Stomach (tissue), 9 donors: ENCODE data around the gene DUSP9. TPM values are rescaled to one million over a fixed set of nuclear protein-coding genes. Genes with fewer than 3 reads are reported as not detected.

Source experiments
- DNase-seq, 2 donors: peaks; one replicate each; pipeline versions ENCODE4 v3.0.0 to v3.0.0-alpha.2; 2013 to 2019
- H3K27ac ChIP-seq, 5 donors: fragments of 200-600 bp in 4 of 5; sonication (generic) in 4 of 5; one replicate each; pipeline ENCODE4 v1.5.1; 2013 to 2019; ENCODE audit warnings: mild to moderate bottlenecking in 1 of 5, moderate library complexity in 1 of 5
- H3K27me3 ChIP-seq, 3 donors: fragments of 200-600 bp; sonication (generic); one replicate each; pipeline ENCODE4 v1.5.1; 2017 to 2019; ENCODE audit warnings: mixed run types in 1 of 3
- H3K36me3 ChIP-seq, 4 donors: fragments of 200-600 bp; sonication (generic); 1 replicate in 3 of 4; 2 replicates in 1 of 4; pipeline ENCODE4 v1.5.1; 2016 to 2019
- H3K4me1 ChIP-seq, 4 donors: fragments of 200-600 bp; sonication (generic); one replicate each; pipeline ENCODE4 v1.5.1; 2016 to 2019
- H3K4me3 ChIP-seq, 4 donors: fragments of 200-600 bp; sonication (generic) in 3 of 4; one replicate each; pipeline ENCODE4 v1.5.1; 2016 to 2019; ENCODE audit warnings: mild to moderate bottlenecking in 1 of 4
- H3K9me3 ChIP-seq, 4 donors: fragments of 200-600 bp; sonication (generic); one replicate each; pipeline ENCODE4 v1.5.1; 2016 to 2019
- EP300 ChIP-seq: sonication (generic); formaldehyde crosslinking; IDR thresholded peaks from one replicate; pipeline ENCODE4 v1.6.1; 2017; ENCODE audit warnings: antibody characterized with exemption
- POLR2A ChIP-seq, 4 donors: fragments of 450-650 bp; IDR thresholded peaks; one replicate each; pipeline ENCODE4 v1.6.1; 2016; ENCODE audit warnings: antibody characterized with exemption in 4 of 4, control low read depth in 2 of 4, mild to moderate bottlenecking in 1 of 4, moderate library complexity in 1 of 4
- POLR2AphosphoS5 ChIP-seq, 3 donors: sonication (generic); formaldehyde crosslinking; IDR thresholded peaks; one replicate each; pipeline ENCODE4 v1.6.1; 2016; ENCODE audit warnings: antibody characterized with exemption in 3 of 3
- WGBS, 5 donors: extraction: QIAGEN DNeasy Blood & Tissue Kit in 3 of 5; methylation state at CpG; one replicate each; pipeline versions ENCODE4 v1.1.5 to v1.1.7; 2013 to 2018; 5-methylcytosine and 5-hydroxymethylcytosine counted together
- intact Hi-C: fragments of 100-400 bp; cut with DNase I; formaldehyde crosslinking; loops from one replicate; pipeline ENCODE4 v1.15.1; 2023; ENCODE audit warnings: low total_unique reads
- polyA plus RNA-seq, 3 donors: library from polyadenylated mRNA; stranded (reverse); fragments of 200-250 nt; gene quantifications; one replicate each; pipeline ENCODE4 v1.2.3, GENCODE V29; 2013
- small RNA-seq, 4 donors: library from RNA; depleted of rRNA; stranded (forward); fragments of <200 nt; gene quantifications; one replicate each; pipeline ENCODE3, GENCODE V24; 2016
- total RNA-seq, 5 donors: library from RNA; depleted of rRNA; stranded (reverse); fragments of >200 nt; gene quantifications; one replicate each; pipeline versions ENCODE4 v1.1.0 to v1.2.3, GENCODE V29; 2014 to 2016
- TF ChIP-seq, protein P1 (sequence below), 7 experiments: fragments of 450-650 bp in 4 of 7; fragments of 200-600 bp in 3 of 7; sonication (generic) in 3 of 7; IDR thresholded peaks; one replicate each; pipeline ENCODE4 v1.5.1; 2016 to 2019; ENCODE audit warnings: antibody characterized with exemption in 7 of 7, control low read depth in 2 of 7, mild to moderate bottlenecking in 1 of 7
- donor health status: healthy with polysubstance abuse.
- donor health status: Bipolar disorder and iron deficiency.
- donor health status: healthy.

DUSP9 gene
- total and polyA plus RNA-seq, 8 donors = 0.18 to 0.25 TPM; not detected in 6

- H3K4me1 ChIP-seq = peaks cover 6 to 39% (median 23%) of the 10 kb centered on the region in 4 donors
- 65 to 84% (median 72%) methylated on average over 14 to 15 of the region's 15 CpGs for WGBS, 5 donors
- intact Hi-C loops = no loop called here
- H3K27ac ChIP-seq = peak overlapping the region in 3 of 5 donors; percentile 42 to 63 (median 54)
- no peak overlapping the region for H3K4me3 ChIP-seq
- no peaks in the 10 kb centered on the region for H3K9me3 ChIP-seq
- H3K36me3 ChIP-seq = peaks cover 0 to 77% (median 67%) of the 10 kb centered on the region in 4 donors
- no peaks in the 10 kb centered on the region for H3K27me3 ChIP-seq
- TF ChIP-seq EP300 = no peak
- TF ChIP-seq, protein P1, sequence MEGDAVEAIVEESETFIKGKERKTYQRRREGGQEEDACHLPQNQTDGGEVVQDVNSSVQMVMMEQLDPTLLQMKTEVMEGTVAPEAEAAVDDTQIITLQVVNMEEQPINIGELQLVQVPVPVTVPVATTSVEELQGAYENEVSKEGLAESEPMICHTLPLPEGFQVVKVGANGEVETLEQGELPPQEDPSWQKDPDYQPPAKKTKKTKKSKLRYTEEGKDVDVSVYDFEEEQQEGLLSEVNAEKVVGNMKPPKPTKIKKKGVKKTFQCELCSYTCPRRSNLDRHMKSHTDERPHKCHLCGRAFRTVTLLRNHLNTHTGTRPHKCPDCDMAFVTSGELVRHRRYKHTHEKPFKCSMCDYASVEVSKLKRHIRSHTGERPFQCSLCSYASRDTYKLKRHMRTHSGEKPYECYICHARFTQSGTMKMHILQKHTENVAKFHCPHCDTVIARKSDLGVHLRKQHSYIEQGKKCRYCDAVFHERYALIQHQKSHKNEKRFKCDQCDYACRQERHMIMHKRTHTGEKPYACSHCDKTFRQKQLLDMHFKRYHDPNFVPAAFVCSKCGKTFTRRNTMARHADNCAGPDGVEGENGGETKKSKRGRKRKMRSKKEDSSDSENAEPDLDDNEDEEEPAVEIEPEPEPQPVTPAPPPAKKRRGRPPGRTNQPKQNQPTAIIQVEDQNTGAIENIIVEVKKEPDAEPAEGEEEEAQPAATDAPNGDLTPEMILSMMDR (IDR thresholded peaks at IDR 0.05) = no peak
- TF ChIP-seq POLR2AphosphoS5 (IDR thresholded peaks at IDR 0.05) = no peak
- no peak for TF ChIP-seq POLR2A (IDR thresholded peaks at IDR 0.05)
- no peak for DNase-seq
Measured at GRCh38 chrX:153700376-153700945, 53.5 kb downstream of the DUSP9 start.

Small RNAs within 50 kb of the gene (small RNA-seq; reads per million reads assigned to genes)
- 0 reads per million in 4 donors for gene RN7SL687P

Other genes starting within 250 kb of the DUSP9 start
- gene PNMA6E, start 245.9 kb upstream of the DUSP9 start, total RNA-seq = not detected
- gene PNMA6E, start 245.9 kb upstream of the DUSP9 start, polyA plus RNA-seq = not detected
- gene ZFP92, start 235.7 kb upstream of the DUSP9 start, total RNA-seq = under 1 TPM in 2 of 5 donors, not detected in 3; under 0.01 to 0.92 TPM
- gene ZFP92, start 235.7 kb upstream of the DUSP9 start, polyA plus RNA-seq = under 1 TPM; 0.13 to 0.75 (median 0.31) TPM
- 10 to 100 TPM in 1 of 5 donors, 1 to 10 TPM in 2, not detected in 2; 2.2 to 13.3 (median 5.1) TPM for gene TREX2, start 201.1 kb upstream of the DUSP9 start, total RNA-seq
- gene TREX2, start 201.1 kb upstream of the DUSP9 start, polyA plus RNA-seq = 1 to 10 TPM in 1 of 3 donors, under 1 TPM in 1, not detected in 1; 0.62 to 1.2 TPM
- gene HAUS7, start 176.6 kb upstream of the DUSP9 start, total RNA-seq = 10 to 100 TPM in 2 of 5 donors, 1 to 10 TPM in 3; 1.8 to 17.9 (median 6.4) TPM
- 10 to 100 TPM; 31.3 to 75.3 (median 41.7) TPM for gene HAUS7, start 176.6 kb upstream of the DUSP9 start, polyA plus RNA-seq
- 10 to 100 TPM in 3 of 5 donors, 1 to 10 TPM in 2; 6.2 to 64.3 (median 21.9) TPM for gene BGN, start 152.2 kb upstream of the DUSP9 start, total RNA-seq
- 10 to 100 TPM in 2 of 3 donors, 1 to 10 TPM in 1; 9.3 to 22.7 (median 10.5) TPM for gene BGN, start 152.2 kb upstream of the DUSP9 start, polyA plus RNA-seq
- under 1 TPM in 1 of 5 donors, not detected in 4; 0.55 TPM for gene ATP2B3, start 129.6 kb upstream of the DUSP9 start, total RNA-seq
- gene ATP2B3, start 129.6 kb upstream of the DUSP9 start, polyA plus RNA-seq = under 1 TPM in 1 of 3 donors, not detected in 2; 0.03 TPM
- gene CCNQ, start 48.1 kb upstream of the DUSP9 start, total RNA-seq = 10 to 100 TPM in 3 of 5 donors, under 1 TPM in 1, not detected in 1; 0.58 to 55.4 (median 17.0) TPM
- gene CCNQ, start 48.1 kb upstream of the DUSP9 start, polyA plus RNA-seq = 10 to 100 TPM; 26.2 to 36.5 (median 32.2) TPM
- 10 to 100 TPM in 2 of 5 donors, 1 to 10 TPM in 2, under 1 TPM in 1; 0.87 to 21.0 (median 8.3) TPM for gene PNCK, start 26.6 kb downstream of the DUSP9 start, total RNA-seq
- gene PNCK, start 26.6 kb downstream of the DUSP9 start, polyA plus RNA-seq = 10 to 100 TPM in 1 of 3 donors, under 1 TPM in 1, not detected in 1; 0.44 to 14.9 TPM
- 10 to 100 TPM; 17.7 to 32.7 (median 19.1) TPM for gene SLC6A8, start 40.7 kb downstream of the DUSP9 start, total RNA-seq
- 10 to 100 TPM in 2 of 3 donors, 1 to 10 TPM in 1; 7.3 to 30.9 (median 15.9) TPM for gene SLC6A8, start 40.7 kb downstream of the DUSP9 start, polyA plus RNA-seq
- 100 to 1,000 TPM in 1 of 5 donors, 10 to 100 TPM in 3, under 1 TPM in 1; 0.58 to 121 (median 75.9) TPM for gene BCAP31, start 77.2 kb downstream of the DUSP9 start, total RNA-seq
- 100 to 1,000 TPM in 1 of 3 donors, 10 to 100 TPM in 2; 49.6 to 156 (median 88.0) TPM for gene BCAP31, start 77.2 kb downstream of the DUSP9 start, polyA plus RNA-seq
- 10 to 100 TPM in 3 of 5 donors, 1 to 10 TPM in 2; 2.4 to 22.3 (median 14.5) TPM for gene ABCD1, start 77.7 kb downstream of the DUSP9 start, total RNA-seq
- gene ABCD1, start 77.7 kb downstream of the DUSP9 start, polyA plus RNA-seq = 1 to 10 TPM; 3.2 to 3.7 (median 3.4) TPM
- gene PLXNB3, start 117.0 kb downstream of the DUSP9 start, total RNA-seq = 10 to 100 TPM in 3 of 5 donors, 1 to 10 TPM in 2; 1.8 to 49.2 (median 18.7) TPM
- gene PLXNB3, start 117.0 kb downstream of the DUSP9 start, polyA plus RNA-seq = 10 to 100 TPM in 1 of 3 donors, 1 to 10 TPM in 2; 5.2 to 11.9 (median 6.0) TPM
- gene SRPK3, start 133.8 kb downstream of the DUSP9 start, total RNA-seq = 1 to 10 TPM in 3 of 5 donors, not detected in 2; 1.1 to 3.6 (median 1.6) TPM
- gene SRPK3, start 133.8 kb downstream of the DUSP9 start, polyA plus RNA-seq = 1 to 10 TPM in 1 of 3 donors, under 1 TPM in 2; 0.35 to 1.7 (median 0.46) TPM
- 100 to 1,000 TPM in 1 of 5 donors, 10 to 100 TPM in 4; 31.0 to 186 (median 54.0) TPM for gene IDH3G, start 147.2 kb downstream of the DUSP9 start, total RNA-seq
- 10 to 100 TPM; 52.3 to 57.7 (median 54.4) TPM for gene IDH3G, start 147.2 kb downstream of the DUSP9 start, polyA plus RNA-seq
- 100 to 1,000 TPM in 3 of 5 donors, 10 to 100 TPM in 2; 13.9 to 186 (median 150) TPM for gene SSR4, start 147.5 kb downstream of the DUSP9 start, total RNA-seq
- gene SSR4, start 147.5 kb downstream of the DUSP9 start, polyA plus RNA-seq = 100 to 1,000 TPM; 554 to 717 (median 646) TPM
- gene PDZD4, start 183.3 kb downstream of the DUSP9 start, total RNA-seq = 10 to 100 TPM in 1 of 5 donors, 1 to 10 TPM in 4; 4.6 to 11.1 (median 6.7) TPM
- gene PDZD4, start 183.3 kb downstream of the DUSP9 start, polyA plus RNA-seq = 1 to 10 TPM; 2.1 to 5.5 (median 3.4) TPM
- 10 to 100 TPM in 1 of 5 donors, 1 to 10 TPM in 3, under 1 TPM in 1; under 0.01 to 19.1 (median 2.8) TPM for gene L1CAM, start 239.0 kb downstream of the DUSP9 start, total RNA-seq
- gene L1CAM, start 239.0 kb downstream of the DUSP9 start, polyA plus RNA-seq = 1 to 10 TPM in 1 of 3 donors, under 1 TPM in 2; 0.62 to 3.1 (median 0.76) TPM